22Rv1 (cell line): ENCODE measurements around the gene CEP70.

ENCODE experiments used
- CTCF ChIP-seq: fragments of 450-650 bp; IDR thresholded peaks from 2 replicates; pipeline ENCODE4 v1.5.1; 2017; ENCODE audit warnings: mild to moderate bottlenecking
- ZFX ChIP-seq: fragments of 450-650 bp; IDR thresholded peaks from 2 replicates; pipeline ENCODE4 v1.6.1; 2017; ENCODE audit warnings: antibody characterized with exemption, borderline replicate concordance

- TF ChIP-seq CTCF, result no peak
- TF ChIP-seq ZFX, result no peak
Measured at GRCh38 chr3:138559134-138559533, 34.9 kb downstream of the CEP70 start.
